GM18907 (cell line): ENCODE measurements around the gene TRPM3.

Experiments used
- ATAC-seq: cut with Tn5 transposase; IDR thresholded peaks from one replicate; pipeline ENCODE4 v1.9.1; 2021; ENCODE audit warnings: mild to moderate bottlenecking, moderate library complexity; ENCODE audit not compliant: unreplicated experiment

The TRPM3 gene

DNA sequence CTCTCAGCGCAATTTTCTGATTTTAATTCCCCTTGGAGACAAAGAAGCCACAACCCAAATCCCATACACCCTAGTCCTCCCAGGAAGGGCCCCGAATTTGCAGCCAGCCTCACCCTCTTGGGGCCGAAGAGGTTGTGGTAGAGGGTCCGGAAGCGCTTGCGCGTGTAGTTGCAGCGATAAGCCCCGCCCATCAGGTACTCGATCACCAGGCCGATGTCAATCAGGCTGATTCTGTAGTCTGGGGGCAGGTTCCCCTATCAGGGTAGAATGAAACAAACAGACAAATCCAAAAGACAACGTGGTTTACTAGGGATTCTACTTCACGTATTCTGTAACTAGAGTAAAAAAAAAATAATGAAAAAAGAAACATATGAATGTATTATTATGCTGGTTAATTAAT, 496.3 kb downstream of the TRPM3 start:
- ATAC-seq, result no peak

DNA sequence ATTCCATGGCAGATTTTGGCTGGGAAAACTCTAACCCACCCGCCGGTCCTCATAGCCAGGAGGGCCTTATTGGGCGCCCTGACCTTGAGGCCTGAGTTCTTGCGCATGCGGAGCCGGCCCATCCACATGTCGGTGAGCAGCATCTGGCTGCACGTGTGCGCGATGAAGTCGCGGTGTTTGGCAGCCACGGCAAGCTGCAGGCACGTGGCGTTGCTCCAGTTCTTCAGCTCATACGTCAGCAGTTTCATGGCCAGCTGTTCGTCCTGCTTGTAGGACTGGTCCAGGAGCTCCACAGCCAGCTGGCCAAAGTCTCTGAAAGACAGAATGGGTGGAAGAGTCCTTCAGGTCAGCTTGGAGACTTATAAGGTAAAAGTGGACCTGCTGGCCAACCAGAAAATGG, 502.6 kb downstream of the TRPM3 start:
- ATAC-seq, result no peak

DNA sequence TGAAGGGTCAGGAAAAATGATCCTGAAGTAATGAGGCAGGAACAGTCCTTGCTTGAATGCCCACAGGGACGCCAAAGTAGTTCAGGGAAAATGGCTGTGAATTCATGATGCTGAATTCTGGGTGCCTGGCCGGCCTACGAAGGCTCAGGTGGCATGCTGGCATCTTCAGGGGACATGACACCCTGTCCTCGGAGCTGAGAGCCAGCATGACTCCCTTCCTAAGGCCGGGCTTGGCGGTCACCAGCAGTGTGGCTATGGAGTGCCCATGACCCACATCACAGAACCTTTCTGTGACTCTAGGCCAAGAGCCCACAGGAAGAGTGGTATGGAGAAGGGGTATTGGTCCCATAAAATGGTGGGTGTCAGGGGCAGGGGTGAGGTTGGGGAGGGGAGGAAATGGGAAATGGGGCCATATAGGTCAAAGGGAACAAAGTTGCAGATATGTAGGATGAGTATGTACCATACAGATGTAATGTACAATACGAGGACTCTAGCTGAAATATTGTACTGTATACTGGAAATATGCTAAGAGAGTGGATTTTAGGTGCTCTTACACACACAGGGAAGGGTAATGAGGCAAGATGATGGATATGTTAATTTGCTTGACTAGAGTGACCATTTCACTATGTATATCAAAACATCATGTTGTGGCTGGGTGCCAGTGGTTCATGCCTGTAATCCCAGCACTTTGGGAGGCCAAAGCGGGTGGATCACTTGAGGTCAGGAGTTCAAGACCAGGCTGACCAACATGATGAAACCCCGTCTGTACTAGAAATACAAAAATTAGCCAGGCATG, 504.2 kb downstream of the TRPM3 start:
- no peak for ATAC-seq

DNA sequence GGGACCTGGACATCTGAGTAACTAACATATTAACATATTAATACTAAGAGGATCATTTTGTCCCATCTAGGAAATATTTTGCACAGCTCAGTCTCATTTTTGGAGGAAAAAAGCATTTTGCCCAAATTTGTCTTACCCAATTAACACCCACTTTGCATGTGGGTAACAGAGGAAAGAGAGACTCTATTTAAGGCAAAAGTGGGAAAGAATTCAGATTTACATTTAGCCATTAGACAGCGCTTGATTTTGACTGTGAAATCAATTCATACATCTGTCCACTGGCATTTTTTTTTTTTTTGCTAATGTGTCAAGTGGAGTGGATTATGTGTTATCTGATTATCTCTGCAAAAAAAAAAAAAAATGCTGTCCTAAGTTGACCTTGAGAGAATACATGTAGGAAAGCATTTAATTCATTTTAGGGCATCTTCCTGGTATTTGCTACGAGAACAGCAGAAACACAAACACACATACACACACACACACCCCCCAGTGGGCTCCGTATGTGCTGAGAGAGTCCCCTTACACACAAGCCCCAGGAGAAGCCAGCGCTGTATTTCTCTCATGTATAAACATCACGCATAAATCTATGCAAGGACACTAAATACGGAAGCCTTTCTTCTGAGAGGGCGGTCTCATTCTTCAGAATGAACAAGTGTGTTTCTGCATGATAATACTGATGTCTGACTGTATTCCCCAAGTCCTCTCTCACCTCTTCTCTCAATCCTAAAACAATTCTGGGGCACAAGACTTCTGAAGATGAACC, 505.0 kb downstream of the TRPM3 start:
- ATAC-seq, result no peak

DNA sequence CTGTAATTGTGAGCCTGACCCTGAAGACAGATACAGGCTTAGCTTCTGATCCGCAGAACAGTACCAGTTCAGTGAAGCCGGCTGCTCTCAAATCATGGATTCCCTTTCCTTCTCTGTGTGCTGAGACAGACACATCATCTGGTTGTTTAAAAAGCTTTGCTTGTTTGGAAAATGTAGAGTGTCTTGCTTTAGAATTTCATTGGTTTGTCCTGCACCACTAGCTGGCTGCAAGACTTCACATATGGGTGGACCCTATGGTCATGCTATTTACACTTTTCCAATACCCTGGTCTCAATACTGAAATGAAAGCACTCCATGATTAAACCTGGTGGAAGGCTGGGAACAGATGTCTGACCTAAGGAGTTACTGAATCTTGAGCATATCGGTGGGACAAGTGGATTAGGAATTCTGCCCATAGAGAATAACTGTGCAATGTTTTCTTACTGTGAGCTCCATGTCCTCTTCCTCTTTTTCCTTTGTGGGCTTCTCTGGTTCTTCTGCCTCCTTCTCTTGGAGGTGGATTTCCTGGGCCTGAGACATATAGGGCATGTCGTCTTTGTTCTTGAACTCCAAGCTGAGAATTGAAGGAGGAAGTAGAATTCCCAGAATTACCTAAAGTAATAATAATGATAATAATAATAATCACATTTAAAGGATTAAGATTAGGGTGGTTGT, 505.8 kb downstream of the TRPM3 start:
- no peak for ATAC-seq

DNA sequence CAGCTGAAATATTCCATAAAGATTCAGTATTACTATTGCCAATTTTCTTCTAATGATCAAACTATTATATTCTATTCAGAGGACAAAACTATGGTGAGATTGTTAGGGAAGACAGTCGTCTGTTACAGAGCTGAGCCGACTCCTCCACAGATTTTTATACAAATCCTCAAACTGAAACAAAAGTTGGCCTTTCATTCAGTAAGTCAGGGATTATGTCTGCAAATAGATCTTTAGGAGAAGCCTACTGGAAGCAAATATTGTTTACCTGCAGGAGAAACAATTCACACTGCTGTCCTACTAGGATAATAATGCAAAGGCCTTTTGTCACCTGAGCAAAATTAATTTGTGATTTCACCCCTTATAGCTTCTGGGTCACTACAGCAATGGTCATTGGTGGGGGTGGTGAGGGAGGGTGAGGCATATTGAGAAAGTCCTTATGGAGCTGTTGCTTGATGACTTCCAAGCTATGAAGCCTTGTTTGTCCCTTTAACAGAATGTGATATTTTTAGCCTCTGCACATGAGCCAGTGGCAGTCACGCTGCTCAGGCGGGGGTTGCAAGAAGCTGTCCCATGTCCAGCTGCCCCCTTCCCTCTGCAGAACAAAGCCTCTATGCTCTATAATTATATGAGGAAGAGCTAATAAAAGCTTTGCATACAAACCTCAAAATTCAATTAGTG, 506.5 kb downstream of the TRPM3 start:
- ATAC-seq, result no peak

DNA sequence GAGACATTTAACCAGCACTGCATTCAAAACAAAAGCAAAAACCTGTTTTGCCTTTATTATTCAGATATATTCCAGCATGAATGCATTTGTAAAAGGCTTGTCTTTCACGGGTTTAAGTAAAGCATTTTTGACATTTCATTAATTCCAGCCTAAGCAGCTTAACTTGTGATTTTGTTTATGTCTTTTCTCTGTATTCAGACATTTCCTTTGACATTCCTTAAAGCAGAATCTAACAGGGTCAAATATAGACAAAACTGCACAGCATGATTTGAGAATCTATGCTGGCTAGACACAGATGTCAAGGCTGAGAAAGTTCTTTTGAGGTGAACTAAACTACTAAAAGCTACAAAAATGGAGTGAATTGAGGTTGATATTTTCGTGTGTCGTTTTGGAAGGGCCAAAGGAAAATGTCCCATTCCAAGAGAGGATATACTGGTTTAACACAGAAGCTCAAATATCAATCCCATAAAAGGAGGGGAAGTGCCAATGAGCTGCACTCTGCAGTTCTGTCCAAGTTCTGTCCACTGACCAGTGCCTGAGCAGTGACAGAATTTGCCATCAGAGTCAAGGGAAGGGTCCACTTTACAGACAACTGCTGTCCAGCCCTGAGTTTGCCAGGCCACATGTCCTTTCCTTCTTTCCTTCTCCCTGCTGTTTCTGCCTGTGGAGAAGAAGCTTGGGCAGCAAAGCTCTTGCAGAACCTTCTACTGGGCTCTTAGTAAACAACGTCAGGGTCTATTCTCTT, 508.2 kb downstream of the TRPM3 start:
- ATAC-seq, result no peak

DNA sequence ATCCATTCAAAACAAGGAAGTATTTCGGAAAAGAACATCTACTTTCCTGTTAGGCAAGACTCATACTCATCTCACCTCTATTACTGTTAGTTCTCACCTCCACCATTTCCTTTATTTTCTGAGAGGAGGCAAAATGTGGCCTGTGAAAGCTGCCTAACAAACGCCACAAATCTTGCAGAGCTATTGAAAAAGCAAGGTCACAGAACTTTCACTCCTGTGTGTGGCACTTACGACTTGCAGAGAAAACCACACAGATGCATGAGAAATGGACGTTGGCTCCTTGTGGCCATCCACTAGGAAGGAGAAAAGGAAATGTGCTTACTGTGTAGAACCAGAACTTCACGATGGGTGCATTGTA, 511.2 kb downstream of the TRPM3 start:
- ATAC-seq, result no peak

DNA sequence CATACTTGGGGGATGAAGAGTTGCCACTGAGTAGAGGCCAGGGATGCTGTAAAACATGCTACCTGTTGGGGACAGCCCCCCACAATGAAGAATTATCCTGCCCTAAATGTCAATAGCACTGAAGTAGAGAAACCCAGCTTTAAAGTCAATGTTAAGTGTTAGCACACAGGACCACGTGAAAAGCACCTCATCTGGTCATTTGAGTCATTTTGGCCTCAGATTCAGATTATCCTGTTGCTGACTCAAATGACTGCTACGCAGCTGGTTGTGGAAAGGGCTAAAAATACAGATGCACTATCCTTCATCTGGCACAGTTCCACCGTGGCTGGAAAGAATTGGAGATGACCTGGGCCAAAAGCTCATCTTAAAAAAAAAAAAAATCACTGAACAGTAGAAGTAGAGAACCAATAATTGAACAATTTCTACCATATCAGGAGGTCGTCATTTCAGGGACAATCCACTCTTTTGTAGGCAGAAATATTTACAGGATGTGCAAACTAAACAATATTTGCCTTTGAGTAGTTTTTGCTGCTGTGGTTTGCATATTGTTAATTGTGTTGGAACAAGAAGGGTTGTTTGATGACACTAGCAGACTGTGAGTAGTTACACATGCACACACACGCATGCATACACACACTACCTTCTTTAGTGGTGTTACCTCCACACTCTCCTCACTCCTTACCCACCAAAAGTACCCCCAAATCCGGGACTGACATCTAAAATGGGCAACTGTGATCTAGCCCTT, 511.7 kb downstream of the TRPM3 start:
- no peak for ATAC-seq

DNA sequence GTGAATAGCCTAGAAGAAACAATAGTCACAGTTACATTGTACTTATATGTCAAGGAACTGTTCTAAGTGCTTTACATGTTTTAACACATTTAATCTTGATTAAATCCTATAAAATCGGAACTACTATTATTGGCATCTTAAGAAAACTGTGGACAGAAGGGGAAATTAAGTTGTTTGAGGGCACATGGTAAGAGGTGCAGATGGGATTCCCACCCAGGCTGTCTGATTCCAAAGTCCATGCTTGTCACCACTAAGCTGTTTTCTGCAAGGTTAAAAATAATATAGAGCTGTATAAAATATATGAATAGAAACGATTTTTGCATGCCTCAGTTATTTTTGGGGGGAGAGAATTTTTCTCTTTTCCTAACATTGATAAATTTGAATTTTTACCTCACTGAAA, 512.4 kb downstream of the TRPM3 start:
- ATAC-seq, result no peak

DNA sequence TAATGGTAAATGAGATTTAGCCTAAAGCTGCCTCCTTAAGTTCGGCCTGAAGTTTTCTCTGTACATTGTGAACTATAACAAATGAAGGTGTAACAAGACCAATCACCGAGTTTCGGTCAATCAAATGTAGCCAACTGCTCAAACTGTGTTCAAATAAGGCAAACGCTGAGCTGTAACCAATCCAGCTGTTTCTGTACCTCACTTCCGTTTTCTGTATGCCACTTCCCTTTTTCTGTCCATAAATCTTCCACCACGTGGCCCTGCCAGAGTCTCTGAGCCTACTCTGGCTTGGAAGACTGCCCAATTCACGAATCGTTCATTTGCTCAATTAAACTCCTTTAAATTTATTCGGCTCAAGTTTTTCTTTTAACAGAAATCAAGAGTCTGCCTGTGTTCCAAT, 513.5 kb downstream of the TRPM3 start:
- no peak for ATAC-seq

DNA sequence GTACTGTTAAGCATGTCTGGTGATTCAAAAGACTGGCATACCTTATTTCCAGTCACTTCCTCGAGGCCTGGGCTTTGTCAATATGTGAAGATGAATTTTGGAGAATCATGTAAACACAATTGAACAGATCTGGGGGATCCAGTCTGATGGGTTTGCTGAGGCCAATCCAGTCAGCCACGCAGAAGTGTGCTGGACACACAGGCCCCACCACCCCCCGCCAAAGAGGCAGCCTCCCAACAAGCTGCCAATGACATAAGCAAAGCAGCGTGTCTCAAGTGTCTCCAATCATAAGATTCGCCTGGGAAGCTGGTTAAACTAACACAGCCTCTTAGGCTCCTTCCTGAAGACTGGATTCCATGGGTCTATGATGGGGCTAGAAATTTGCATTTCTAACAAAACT, 514.1 kb downstream of the TRPM3 start:
- ATAC-seq, result no peak

DNA sequence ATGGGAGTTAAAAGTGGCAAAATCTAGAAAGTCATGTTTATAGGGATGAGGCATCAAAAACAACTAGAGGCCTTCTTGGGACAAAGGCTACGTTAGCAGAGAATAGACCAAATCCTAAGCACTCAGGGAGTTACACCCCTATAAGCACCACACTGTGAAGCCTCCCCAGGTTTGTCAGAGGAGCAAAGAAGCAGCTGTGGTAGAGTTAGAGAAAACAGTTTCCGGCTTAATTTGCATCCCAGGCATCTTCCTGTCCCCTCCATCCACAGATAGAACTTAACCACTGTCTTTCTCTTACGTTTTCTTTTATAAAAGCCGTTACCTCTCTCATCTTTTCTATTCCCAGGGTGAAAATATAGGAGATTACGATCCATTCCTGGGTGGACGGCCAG, 518.4 kb downstream of the TRPM3 start:
- ATAC-seq, result no peak

DNA sequence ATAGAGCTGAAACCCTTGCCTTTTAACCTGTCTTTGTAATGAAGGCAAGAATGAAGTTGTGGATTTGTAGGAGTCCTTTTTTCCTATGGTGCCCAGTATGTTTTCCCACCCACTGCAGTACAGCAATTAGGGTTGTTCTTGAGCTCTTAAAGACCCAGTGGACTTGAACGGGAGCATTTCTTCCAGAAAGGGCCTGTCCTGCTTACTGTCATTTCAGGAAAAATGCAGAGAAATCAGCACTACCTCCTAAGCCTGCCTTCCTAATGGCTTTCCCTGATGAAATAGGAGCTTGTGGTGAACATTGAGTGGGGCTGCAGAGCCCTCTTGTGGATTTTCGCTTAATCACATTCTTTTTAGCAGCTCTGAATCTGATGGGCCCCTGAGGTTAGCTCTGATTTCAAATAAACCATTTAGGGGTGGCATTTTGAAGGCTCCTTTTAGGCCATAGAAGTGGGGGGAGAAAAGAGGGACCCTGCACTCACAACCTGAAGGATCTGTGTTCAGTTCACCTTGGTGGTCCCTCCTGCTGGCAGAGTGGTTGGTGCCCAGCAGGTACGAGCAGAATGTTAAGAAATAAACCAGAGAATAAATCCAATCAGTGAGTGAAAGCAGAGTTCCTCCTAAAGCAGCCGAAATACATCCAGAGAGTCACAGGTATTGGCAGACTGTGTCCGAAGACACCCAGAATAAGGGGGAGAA, 519.0 kb downstream of the TRPM3 start:
- ATAC-seq, result peak; percentile 79

DNA sequence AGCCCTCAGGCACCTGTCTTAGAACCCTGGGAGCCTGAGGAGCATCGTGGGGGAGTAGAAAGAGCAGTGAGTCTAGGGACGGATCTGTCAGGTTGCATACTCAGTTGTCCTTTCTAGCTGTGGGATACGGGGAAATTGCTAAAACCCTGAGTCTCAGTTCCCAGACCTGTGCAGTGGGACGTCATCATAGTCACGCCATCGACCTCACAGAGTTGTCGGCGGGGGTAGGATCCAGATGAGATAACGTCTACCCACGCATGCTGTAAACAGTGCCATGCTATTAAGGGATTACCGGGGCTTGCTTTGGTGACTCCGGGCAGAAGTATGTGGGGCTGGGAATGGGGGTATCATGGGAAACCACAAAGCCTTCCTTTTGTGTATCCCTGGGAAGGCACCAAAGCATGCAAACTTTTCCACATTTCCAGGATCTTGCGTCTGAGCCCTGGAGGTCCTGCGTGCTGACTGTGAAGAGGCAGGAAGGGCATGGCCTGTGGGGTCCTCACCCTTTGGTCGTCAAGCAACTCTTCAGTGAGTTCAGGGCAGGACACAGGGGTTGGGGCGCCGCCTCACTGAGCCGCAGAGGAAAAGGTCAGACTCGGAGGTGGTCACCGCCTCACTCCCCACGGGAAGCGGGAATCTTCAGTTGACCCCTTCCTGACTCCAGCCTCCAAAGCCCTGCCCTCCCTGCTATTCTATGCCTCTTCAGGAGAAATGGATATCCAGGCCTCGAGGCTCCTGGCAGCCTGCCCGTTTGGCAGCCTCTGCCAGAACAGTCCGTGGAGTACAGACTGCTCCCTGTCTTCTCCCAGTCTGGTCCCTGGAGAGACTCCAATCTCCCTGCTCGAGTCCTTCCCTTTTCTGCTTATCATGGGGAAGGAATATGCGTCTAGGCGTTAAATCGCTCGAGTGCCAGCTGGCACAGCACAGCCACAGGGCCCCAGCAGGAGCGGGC, 520.1 kb downstream of the TRPM3 start:
- no peak for ATAC-seq

DNA sequence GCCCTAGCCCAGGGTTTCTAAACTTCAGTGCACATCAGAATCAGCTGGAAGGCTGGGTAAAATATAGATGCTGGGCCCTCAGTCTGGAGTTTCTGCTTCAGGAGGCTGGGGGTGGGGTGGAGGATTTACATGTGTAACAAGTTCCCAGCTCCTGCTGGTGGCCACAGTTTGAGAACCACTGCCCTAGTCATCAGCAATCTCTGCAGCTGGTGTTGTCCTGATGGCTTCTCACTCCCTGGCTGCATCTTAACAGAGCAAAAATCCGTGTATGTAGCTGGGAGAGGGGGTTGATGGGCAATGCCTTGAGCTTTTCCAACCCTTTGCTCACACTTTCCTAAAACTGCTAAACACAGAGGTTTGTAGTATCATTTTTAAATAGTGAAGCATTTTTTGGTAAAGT, 520.9 kb downstream of the TRPM3 start:
- ATAC-seq, result no peak

DNA sequence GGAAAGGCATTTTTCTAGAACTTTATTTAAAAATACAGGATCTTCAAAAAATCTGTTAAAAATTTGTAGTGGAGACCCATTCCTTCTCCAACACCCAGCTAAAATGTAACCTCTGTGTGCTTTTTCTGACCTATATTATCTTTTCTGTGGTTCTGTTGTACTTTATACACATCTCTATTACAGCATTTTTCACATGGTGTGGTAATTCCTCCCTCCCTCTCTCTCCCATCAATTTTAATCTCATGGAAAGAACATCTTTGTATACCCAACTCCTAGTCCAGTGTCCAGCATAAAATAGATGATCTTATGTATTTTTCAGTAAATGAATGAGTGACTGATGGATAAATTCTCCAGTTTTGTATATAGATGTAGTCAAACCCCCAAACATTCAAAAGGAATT, 523.5 kb downstream of the TRPM3 start:
- no peak for ATAC-seq

DNA sequence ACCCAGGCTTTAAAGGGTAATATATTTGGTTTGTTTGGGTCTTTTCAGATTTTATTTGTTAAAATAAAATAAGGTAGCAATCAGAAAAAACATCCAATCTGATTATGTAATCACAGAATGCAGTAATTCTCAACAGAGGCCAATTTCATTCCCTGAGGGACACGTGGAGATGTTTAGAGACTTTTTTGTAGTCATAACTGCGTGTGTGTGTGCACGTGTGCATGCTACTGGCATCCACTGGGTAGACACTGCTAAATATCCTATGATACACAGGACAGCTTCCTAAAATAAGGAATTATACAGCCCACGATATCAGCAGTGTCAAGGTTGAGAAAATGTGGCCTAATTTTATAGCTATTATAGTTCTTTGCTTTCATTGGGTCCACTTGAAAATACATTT, 526.2 kb downstream of the TRPM3 start:
- no peak for ATAC-seq
